Mesangial cell (primary cell): ENCODE results near the gene HSPH1. TPM values are rescaled to one million over a fixed set of nuclear protein-coding genes. Genes with fewer than 3 reads are reported as not detected.

Source experiments
- total RNA-seq: library from RNA; depleted of rRNA; stranded (reverse); fragments of >200 nt; gene quantifications from 2 replicates; pipeline ENCODE4 v1.2.3, GENCODE V29; 2015

The HSPH1 gene
- total RNA-seq: 13.6 and 37.6 TPM in 2 replicates

DNA sequence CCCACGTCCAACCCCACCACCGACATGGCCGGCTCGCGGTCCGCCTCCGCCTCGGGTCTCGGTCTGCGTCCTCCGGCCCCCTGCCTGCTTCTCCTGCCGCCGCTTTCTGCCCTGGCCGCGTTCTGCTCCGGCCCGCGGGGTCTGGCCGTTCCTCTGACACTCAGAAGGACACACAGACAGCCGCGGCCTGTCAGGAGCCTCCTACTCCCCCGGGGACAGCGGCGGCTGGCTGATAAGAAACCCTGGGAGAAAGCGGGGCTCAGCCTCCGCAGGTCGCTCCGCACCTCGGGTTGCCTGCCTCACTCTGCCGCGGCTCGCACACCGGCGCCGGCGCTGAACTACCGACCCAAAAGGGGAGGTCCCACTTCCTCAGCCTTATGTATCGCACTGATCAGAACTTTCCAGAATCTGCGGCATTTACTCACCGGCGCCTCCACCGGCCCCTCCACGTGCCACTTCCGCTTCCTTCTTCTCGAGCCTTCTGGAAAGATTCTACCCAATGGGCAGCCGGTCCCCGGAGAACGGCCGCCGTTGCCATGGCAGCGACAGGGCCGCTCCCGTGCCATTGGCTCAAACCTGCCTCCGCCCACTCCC is at the start of gene HSPH1:
TSS of gene HSPH1 (minus strand) at position 348 of the 594 bp plus-strand sequence. CDS start at position 26, 322 bp downstream.

DNA sequence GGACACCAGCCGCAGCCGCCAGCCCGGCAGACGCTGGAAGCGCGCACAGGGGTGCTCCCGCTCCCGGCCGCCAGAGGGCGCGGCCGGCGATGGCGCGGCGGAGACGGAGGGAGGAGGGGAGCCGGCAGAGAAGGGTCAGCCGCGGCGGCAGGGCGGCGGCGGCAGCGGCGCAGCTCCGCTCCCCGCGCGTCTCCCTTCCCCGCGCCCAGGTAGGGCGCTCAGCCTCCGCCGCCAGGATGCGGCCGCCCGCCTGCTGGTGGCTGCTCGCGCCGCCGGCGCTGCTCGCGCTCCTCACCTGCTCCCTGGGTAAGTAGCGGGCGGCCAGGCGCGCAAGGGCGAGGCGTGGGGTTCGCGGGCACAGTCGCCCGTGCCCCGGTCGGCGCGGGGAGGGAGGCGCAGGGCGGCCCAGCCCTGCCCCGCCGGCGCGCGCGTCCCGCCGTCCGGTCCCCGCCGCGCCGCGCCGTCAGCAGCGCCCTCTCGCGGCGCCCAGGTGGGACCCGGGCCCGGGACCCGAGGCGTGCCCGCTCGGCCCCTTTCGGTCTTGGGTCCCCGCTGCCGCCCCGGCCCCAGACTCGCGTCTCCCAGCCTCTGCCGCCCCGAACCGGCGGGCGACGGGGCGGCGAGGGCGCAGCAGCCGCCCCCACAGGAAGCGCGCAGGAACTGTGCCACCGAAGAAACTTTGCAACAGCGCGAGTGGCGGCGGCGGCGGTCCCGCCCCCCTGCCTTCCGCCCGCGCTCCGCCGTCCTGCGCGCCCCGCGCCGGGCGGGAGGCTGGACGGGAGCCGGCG is 38.3 kb upstream of the HSPH1 start, which contains the start of gene B3GLCT:
TSS of gene B3GLCT (plus strand) at position 127 of the 788 bp plus-strand sequence. CDS start at position 237, 110 bp downstream.

Other genes starting within 250 kb of the HSPH1 start
- not detected in 2 replicates for gene TEX26, start 229.2 kb downstream of the HSPH1 start, total RNA-seq
- gene B3GLCT, start 38.1 kb upstream of the HSPH1 start, total RNA-seq: 8.1 and 9.0 TPM in 2 replicates